ENCODE results near the gene CYP4Z1. TPM values are rescaled to one million over a fixed set of nuclear protein-coding genes. Genes with fewer than 3 reads are reported as not detected.
"Not testable (repeated sequence)": the region's sequence is repeated elsewhere in the genome, so short reads cannot be mapped to it uniquely, and the experiment has no call there.

Gene CYP4Z1, protein sequence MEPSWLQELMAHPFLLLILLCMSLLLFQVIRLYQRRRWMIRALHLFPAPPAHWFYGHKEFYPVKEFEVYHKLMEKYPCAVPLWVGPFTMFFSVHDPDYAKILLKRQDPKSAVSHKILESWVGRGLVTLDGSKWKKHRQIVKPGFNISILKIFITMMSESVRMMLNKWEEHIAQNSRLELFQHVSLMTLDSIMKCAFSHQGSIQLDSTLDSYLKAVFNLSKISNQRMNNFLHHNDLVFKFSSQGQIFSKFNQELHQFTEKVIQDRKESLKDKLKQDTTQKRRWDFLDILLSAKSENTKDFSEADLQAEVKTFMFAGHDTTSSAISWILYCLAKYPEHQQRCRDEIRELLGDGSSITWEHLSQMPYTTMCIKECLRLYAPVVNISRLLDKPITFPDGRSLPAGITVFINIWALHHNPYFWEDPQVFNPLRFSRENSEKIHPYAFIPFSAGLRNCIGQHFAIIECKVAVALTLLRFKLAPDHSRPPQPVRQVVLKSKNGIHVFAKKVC
- total RNA-seq, result not detected

DNA sequence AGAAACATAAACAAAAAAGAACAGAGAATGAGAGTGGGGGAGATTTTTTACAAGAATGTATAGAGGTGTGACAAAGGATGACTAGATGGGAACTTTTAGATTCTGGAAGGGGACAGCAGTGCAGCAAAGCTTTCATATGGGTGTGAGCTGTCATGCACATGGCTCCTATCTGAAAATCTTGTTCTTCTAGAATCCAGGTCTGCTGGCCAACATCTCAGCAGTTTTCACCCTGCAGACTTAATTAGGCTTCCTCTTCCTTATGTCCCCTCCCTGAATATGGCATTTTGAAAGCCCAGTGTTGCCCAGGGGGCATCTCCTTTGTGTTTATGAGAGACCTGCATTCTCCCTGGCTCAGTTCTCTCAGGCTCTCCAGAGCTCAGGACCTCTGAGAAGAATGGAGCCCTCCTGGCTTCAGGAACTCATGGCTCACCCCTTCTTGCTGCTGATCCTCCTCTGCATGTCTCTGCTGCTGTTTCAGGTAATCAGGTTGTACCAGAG, at the start of gene CYP4Z1:
Gene CYP4Z1, plus strand, starts transcription at position 135 of the 498 bp plus-strand sequence. Its CDS starts 260 bp downstream, at position 395.
- H3K27ac Mint-ChIP-seq, result no peak within 1 kb of the TSS

DNA sequence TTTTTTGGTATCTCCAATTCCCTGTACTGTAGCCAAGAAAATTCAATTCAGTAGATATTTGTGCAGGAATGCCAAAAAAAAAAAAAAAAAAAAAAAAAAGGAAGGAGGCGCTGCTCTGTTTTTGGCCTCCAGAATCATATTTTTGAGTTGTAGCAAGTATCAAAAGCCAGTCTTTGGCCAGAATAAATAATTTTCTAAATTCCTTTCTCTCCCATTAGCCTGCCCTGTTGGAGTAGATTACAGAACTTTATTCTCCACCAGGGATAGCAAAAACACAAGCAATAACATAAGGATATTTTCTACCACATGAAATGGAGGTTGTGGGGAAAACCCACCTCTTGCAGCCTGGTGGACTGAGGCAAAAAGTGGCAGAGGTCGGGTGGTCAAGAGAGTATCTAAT, 46.0 kb upstream of the CYP4Z1 start:
- Mint-ChIP-seq H3K4me3 (no peak overlapping the region), H3K27ac (no peak overlapping the region), H3K9me3 (no peaks in the 10 kb centered on the region), H3K4me1 (no peaks in the 10 kb centered on the region), H3K36me3 (ENCODE audit: low read depth) (no peaks in the 10 kb centered on the region), H3K27me3 (peaks cover 35% of the 10 kb centered on the region)
- ATAC-seq (replicated peaks), result no peak

More for the DNA sequence above, at the start of gene CYP4Z1:
- Mint-ChIP-seq H3K4me1 (no peaks in the 10 kb centered on the region), H3K9me3 (no peaks in the 10 kb centered on the region), H3K27me3 (peaks cover 20% of the 10 kb centered on the region), H3K36me3 (ENCODE audit: low read depth) (no peaks in the 10 kb centered on the region), H3K4me3 (no peak within 1 kb of the TSS)
- no peak for ATAC-seq (replicated peaks)

DNA sequence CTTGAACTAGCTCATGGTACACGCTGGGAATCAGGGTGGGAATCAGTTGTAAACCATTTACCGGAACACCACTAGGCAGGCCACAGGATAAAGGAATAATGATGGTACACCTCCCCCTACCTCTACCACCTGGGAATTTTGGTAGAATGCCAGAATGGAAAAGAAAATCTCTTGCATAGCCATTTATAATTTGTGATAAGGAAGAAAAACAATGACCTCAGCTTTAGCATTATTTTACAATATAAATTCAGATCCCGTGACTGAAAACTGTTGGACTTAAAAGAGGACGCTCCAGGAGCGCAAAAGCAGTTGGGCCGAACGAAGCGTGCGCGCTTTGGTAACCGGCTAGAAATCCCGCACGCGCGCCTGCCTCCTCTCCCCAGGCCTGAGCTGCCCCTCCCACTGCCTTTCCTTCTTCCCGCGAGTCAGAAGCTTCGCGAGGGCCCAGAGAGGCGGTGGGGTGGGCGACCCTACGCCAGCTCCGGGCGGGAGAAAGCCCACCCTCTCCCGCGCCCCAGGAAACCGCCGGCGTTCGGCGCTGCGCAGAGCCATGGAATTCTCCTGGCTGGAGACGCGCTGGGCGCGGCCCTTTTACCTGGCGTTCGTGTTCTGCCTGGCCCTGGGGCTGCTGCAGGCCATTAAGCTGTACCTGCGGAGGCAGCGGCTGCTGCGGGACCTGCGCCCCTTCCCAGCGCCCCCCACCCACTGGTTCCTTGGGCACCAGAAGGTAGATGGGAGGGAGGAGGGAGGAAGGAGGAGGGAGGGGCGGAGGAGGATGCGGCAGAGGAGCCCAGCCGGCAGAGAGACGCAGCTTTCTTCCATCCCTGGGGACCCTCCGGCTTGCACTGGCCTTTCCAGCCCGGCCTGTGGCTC, 43.5 kb upstream of the CYP4Z1 start, which contains the start of gene CYP4X1:
Gene CYP4X1, plus strand, starts transcription at position 402 of the 873 bp plus-strand sequence. Its CDS starts 149 bp downstream, at position 551.
- H3K27ac Mint-ChIP-seq, result no peak within 1 kb of the TSS
- no peak for ATAC-seq (replicated peaks)
- H3K9me3 Mint-ChIP-seq, result no peaks in the 10 kb centered on the region
- H3K27me3 Mint-ChIP-seq, result peaks cover 40% of the 10 kb centered on the region
- H3K36me3 Mint-ChIP-seq (ENCODE audit: low read depth), result no peaks in the 10 kb centered on the region
- H3K4me1 Mint-ChIP-seq, result no peaks in the 10 kb centered on the region
- no peak within 1 kb of the TSS for H3K4me3 Mint-ChIP-seq

DNA sequence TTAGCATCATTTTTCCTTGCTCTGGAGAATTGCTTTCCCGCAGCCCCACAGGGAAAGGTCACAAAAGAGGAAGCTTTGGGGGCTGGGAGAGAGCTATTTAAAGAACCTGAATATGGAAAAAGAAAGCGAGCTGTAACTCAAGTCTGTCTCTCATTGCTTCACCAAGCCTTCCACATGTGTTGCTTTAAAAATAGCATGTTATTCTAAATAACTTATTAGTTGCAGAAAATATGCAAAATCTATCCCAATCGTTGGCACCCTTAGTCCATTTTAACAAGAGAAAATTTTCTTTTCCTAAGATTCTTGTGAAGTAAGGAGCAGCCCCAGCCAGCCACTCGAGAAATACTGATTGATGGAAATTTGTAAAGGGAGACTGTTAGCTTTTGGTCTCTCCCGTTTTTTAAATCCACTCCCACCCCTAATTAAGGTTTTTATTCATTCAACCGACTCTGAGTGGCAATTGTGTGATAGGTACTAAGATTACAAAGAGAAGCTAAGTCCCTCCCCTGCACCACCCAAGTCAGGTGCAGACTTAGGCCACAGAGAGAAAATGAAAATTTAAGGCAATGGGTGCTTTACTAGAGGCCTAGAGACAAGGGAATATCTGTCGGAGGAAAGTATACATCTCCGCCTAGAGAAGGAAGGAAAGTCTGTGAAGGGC, 42.8 kb upstream of the CYP4Z1 start:
- Mint-ChIP-seq H3K4me1 (no peaks in the 10 kb centered on the region), H3K27ac (no peak overlapping the region), H3K4me3 (no peak overlapping the region), H3K27me3 (peaks cover 39% of the 10 kb centered on the region), H3K9me3 (no peaks in the 10 kb centered on the region), H3K36me3 (ENCODE audit: low read depth) (no peaks in the 10 kb centered on the region)
- no peak for ATAC-seq (replicated peaks)

DNA sequence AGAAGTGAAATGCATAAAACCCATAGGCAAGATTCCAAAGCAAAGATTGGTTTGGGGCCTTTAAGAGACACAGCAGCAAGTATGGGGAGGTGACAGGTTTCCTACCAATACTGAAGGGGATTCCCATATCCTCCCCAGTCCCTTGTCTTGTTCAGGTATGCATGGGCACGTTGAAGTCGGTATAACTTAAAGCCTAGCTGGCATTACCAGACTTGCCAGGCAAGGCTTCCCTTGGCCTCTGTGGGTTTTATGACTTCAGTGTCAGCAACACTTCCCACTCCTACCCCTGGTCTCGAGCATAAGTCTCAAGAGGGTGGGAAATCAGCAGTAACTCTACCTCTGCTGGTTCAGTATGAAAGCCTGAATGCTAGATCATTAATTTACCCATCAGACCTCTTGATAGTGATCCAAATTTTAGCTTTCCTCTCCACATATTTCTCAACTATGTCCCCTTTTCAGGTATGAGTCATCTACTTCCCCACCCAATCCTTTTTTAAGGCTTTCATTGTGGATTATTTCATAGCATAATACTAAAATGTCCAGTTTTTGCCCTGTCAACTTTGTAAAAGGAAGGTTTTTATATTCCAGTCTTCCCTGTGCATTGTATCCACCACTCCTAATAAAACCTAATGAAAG, 36.7 kb upstream of the CYP4Z1 start:
- Mint-ChIP-seq H3K36me3 (ENCODE audit: low read depth) (no peaks in the 10 kb centered on the region), H3K27ac (no peak overlapping the region), H3K4me1 (no peaks in the 10 kb centered on the region), H3K4me3 (no peak overlapping the region), H3K27me3 (peaks cover 29% of the 10 kb centered on the region), H3K9me3 (no peaks in the 10 kb centered on the region)
- no peak for ATAC-seq (replicated peaks)

DNA sequence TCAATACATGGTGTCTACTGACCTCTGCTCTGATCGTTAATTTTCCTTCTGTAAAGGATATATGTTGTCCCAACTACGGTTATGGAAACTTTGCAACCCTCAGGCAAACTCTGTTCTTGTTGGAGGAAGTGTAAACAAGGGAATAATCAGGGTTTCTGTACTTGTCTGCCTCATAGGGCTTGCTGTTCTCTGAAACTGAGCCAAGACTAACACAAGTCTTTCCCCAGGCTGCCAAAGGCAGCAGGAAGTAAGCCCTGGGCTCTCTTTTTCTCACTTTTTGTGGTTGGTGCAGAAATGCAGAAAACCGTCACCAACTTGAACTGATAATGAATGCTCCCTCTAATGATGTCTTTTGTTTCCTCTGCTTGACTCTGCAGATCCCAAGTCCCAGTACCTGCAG, 36.0 kb upstream of the CYP4Z1 start:
- Mint-ChIP-seq H3K4me1 (no peaks in the 10 kb centered on the region), H3K27me3 (peaks cover 25% of the 10 kb centered on the region), H3K36me3 (ENCODE audit: low read depth) (no peaks in the 10 kb centered on the region), H3K9me3 (no peaks in the 10 kb centered on the region), H3K27ac (no peak overlapping the region), H3K4me3 (no peak overlapping the region)
- ATAC-seq (replicated peaks), result no peak

DNA sequence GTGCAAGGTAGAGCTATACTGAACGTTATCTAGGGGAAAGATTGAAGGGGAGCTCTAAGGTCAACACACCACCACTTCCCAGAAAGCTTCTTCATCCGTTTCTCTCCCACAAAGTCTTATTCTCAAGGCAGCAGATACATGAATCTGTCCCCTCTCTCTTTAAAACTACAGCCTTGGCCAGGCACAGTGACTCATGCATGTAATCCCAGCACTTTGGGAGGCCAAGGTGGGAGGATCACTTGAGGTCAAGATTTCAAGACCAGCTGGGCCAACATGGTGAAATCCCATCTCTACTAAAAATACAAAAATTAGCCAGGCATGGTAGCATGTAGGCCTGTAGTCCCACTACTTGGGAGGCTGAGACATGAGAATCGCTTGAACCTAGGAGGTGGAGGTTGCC, 35.4 kb upstream of the CYP4Z1 start:
- no peaks in the 10 kb centered on the region for H3K36me3 Mint-ChIP-seq (ENCODE audit: low read depth)
- no peak overlapping the region for H3K4me3 Mint-ChIP-seq
- no peak for ATAC-seq (replicated peaks)
- no peaks in the 10 kb centered on the region for H3K4me1 Mint-ChIP-seq
- no peak overlapping the region for H3K27ac Mint-ChIP-seq
- peaks cover 25% of the 10 kb centered on the region for H3K27me3 Mint-ChIP-seq
- H3K9me3 Mint-ChIP-seq, result no peaks in the 10 kb centered on the region

DNA sequence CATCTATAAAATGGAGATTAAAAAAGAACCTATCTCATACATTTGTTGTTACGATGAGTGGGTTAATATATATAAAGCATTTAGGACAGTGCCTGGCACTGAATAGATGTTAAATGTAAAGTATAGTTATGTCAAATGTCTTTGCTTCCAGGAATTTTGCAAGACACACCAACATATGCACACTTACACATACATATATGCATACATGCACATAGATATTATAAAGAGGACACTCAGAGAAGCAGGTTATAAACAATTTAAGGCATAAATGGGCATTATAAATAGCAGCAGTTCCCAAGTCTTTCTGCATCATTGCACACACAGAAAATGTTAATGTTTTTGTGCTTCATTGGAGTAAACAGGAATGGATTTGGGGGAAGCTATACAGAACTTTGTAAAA, 30.3 kb upstream of the CYP4Z1 start:
- no peaks in the 10 kb centered on the region for H3K9me3 Mint-ChIP-seq
- H3K4me3 Mint-ChIP-seq, result no peak overlapping the region
- peaks cover 17% of the 10 kb centered on the region for H3K27me3 Mint-ChIP-seq
- H3K36me3 Mint-ChIP-seq (ENCODE audit: low read depth), result no peaks in the 10 kb centered on the region
- ATAC-seq (replicated peaks), result no peak
- H3K4me1 Mint-ChIP-seq, result no peaks in the 10 kb centered on the region
- H3K27ac Mint-ChIP-seq, result no peak overlapping the region

DNA sequence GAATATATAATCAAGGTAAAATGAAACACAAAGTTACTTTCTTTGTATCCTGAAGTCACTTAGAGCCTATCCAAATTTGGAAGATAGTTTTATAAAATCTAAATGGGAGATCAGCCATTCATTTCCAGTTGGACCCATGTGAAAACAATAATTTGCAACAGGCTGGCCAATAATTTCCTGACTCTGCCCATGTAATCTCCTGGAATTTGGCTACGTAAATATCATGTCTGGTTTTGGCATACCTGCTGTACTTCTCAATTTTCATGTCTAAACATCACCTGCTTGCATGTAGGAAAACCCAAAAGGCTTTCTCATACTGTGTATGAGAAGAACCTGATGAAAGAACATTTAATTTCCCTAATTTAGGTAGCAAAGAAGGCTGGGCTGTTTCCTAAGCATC, 7.7 kb upstream of the CYP4Z1 start:
- peaks cover 4% of the 10 kb centered on the region for H3K4me1 Mint-ChIP-seq
- no peaks in the 10 kb centered on the region for H3K9me3 Mint-ChIP-seq
- no peaks in the 10 kb centered on the region for H3K36me3 Mint-ChIP-seq (ENCODE audit: low read depth)
- H3K27me3 Mint-ChIP-seq, result peaks cover 28% of the 10 kb centered on the region
- H3K27ac Mint-ChIP-seq, result no peak overlapping the region
- ATAC-seq (replicated peaks), result no peak
- no peak overlapping the region for H3K4me3 Mint-ChIP-seq

DNA sequence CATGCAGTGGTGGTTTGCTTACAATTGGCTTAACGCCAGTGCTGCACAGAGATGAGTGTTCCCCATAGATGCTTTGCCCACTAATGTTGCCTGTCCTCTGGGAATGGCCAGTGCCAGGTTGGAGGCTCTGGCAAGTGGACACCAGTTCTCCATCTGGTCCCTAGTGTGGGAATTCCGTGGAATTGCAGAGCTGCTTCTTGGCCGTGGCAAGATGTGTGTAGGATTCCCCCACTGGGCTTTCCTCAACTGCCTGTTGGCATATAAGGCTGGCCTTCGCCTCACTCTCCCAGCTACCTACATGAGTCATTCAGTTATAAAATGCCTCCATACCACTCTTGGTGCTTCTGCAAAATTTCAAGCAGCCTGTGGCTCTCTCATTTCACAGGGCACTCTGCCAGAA, 2.0 kb downstream of the CYP4Z1 start:
- H3K27ac Mint-ChIP-seq, result not testable (repeated sequence)
- peaks cover 14% of the 10 kb centered on the region for H3K27me3 Mint-ChIP-seq

DNA sequence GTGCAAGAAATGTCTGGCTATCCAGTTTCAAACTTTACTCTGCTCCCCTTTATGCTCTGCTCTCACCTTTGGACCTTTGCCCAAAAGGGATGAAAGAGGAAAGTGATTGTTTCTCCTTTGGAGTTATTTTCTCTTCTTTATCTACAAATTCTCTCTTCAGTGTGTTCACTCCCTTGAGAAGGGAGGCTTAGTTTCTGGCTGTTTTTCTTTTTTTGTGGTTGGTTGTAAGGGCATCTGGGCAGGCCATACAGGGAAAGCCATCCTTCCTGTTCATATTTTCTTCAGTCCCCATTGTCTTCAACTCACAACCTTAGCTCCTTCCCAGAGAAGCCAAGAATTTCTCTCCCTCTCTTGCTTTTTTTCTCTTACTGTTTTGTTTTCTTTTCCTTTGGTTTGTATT, 2.5 kb downstream of the CYP4Z1 start:
- H3K27ac Mint-ChIP-seq; H3K36me3 Mint-ChIP-seq (ENCODE audit: low read depth); H3K4me3 Mint-ChIP-seq; H3K9me3 Mint-ChIP-seq; ATAC-seq (replicated peaks); H3K4me1 Mint-ChIP-seq: not testable (repeated sequence)
- H3K27me3 Mint-ChIP-seq, result peaks cover 14% of the 10 kb centered on the region

More for the DNA sequence above, 2.0 kb downstream of the CYP4Z1 start:
- not testable (repeated sequence) for H3K4me1 Mint-ChIP-seq; ATAC-seq (replicated peaks); H3K36me3 Mint-ChIP-seq (ENCODE audit: low read depth); H3K4me3 Mint-ChIP-seq; H3K9me3 Mint-ChIP-seq

DNA sequence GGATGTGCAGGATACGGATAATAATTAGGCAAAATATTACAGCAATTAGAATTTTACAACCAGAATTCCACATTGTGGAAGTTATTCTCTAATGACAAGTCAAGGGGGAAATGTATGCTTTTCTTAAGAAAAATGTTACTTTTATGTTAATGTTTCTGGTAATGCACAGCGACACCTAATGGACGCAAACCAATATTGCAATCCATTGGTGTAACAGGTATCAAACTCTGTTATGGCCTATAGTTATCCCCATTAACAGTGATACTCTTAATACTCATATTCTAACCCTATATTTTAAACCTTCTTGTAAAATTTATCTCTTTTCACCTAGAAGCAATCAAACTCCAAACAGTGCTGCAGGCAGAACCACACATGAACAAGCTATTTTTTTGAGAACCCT, 22.3 kb downstream of the CYP4Z1 start:
- not testable (repeated sequence) for H3K4me3 Mint-ChIP-seq; H3K9me3 Mint-ChIP-seq; H3K27me3 Mint-ChIP-seq; ATAC-seq (replicated peaks); H3K27ac Mint-ChIP-seq; H3K36me3 Mint-ChIP-seq (ENCODE audit: low read depth); H3K4me1 Mint-ChIP-seq

DNA sequence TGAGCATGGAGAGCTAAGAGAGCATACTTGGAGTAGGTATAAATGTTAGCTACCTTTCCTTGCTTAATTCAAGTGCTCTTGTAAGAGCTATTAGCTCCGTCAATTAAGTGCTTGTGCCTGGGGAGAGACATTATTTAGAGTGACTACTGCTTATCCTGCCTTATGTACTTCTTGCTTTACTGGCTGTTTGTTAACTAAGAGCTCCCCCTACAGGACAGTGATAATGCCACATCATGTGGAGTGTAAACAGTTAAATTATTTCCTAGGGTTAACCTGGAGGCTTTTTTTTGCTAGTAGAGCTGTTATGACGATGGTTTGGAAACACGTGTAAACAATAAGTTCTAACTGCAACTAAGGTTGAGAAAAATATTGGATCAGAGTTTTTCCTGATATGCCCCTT, 24.4 kb downstream of the CYP4Z1 start:
- H3K4me3 Mint-ChIP-seq; H3K4me1 Mint-ChIP-seq; H3K27me3 Mint-ChIP-seq; ATAC-seq (replicated peaks); H3K36me3 Mint-ChIP-seq (ENCODE audit: low read depth); H3K9me3 Mint-ChIP-seq; H3K27ac Mint-ChIP-seq: not testable (repeated sequence)

DNA sequence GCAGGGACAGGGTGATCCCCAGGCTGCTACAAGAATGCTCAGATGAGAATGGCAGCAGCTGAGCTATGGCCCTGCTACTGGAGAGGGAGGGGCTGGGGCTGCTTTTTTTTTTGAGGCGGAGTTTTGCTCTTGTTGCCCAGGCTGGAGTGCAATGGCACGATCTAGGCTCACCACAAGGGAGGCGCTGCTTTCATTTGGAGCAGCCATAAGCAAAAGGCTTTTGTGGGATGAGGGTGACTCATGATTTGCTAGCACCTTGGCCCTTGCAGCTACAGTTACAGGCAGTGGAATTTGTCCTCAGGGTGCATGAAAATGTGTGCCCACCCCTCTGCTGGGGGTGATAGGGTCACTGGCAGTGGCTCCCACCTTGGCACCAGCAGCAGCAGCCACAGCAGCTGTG, 37.8 kb downstream of the CYP4Z1 start:
- H3K9me3 Mint-ChIP-seq, result peaks cover 11% of the 10 kb centered on the region
- no peak overlapping the region for H3K4me3 Mint-ChIP-seq
- peaks cover 27% of the 10 kb centered on the region for H3K27me3 Mint-ChIP-seq
- no peak overlapping the region for H3K27ac Mint-ChIP-seq
- no peaks in the 10 kb centered on the region for H3K4me1 Mint-ChIP-seq
- ATAC-seq (replicated peaks), result no peak
- H3K36me3 Mint-ChIP-seq (ENCODE audit: low read depth), result no peaks in the 10 kb centered on the region
